DMS114 treated with DMSO at 0.1 percent for 48 hours (cell line): ENCODE data around the gene CLASP2.

Experiments
- DNase-seq: peaks from one replicate; lab custom pipeline; 2025; ENCODE audit not compliant: unreplicated experiment; lab: John Stamatoyannopoulos, UW

CLASP2 gene

DNA sequence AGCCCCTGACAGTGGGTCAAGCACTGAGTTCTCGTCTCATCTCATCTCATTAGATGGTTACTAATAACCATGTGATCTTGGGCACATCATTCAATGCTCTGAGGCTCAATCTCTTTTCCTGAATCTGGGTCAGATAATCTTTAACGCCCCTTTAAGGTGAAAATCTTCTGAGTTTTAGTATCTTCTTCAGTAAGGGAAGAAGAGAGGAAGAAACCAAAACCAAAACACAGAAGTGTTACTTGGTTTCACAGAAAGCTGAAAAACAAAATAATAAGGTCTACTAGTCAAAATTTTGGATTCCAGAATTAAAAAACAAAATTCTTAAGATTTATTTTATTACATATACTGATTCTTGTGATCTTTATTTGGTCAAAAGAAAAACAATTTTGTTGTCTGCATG is 78.2 kb downstream of the CLASP2 start:
- DNase-seq, result no peak

DNA sequence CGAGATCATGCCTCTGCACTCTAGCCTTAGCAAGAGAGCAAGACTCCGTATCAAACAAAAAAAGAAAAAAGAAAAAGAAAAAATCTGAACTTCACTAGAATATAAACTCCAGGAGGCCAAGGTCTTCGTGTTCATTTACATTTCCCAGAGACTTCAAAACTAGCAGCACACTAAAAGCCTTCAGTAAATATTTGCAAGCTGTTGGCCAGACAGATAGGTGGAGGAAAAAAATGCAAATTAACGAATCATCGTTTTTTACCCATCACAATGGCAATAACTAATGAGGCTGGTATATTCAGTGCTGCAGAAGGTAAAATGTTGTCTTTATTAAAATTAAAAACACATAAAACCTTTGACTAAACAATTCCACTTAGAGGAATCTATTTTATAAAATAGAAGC is 80.6 kb downstream of the CLASP2 start:
- no peak for DNase-seq

- peak; percentile 46 for DNase-seq
Observed at GRCh38 chr3:33636125-33636850, 81.8 kb downstream of the CLASP2 start.

GRCh38 chr3:33634262-33634661 is 83.8 kb downstream of the CLASP2 start:
- DNase-seq, result no peak

- DNase-seq, result no peak
Observed at GRCh38 chr3:33629219-33629618, 88.8 kb downstream of the CLASP2 start.

- no peak for DNase-seq
Observed at GRCh38 chr3:33624756-33625155, 93.3 kb downstream of the CLASP2 start.

DNA sequence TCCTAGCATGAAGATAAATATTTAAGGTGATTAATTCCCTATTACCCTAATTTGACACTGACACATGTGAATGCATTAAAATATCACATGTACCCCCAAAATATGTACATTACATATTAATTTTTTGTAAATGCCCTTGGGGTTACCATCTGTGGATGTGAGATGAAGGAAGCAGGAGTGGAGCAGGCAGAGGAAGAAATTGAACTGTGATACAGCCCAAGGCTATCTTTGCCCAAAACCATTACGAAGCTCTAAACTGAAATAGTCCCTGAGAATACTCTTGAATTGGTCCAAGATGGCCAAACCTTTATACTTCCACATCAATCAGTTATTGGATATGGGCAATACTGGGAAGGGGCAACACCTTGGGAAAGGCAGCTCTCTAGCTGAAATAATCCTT is 105.0 kb downstream of the CLASP2 start:
- no peak for DNase-seq

DNA sequence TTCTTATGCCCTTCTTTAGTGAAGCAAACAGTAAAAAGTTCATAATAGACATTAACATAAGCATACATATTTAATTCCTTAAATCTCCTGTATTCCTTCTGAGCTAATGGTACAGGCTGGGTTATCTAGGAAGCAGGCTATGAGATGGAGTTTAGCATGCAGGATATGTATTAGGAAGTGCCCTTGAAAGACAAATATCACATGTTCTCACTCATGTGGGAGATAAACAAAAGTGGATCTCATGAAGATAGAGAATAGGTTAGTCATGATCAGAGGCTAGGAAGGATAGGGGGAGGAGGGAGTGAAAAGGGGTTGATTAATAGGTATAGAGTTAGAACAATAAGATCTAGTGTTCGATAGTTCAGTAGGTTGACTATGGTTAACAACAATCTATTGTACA is 105.4 kb downstream of the CLASP2 start:
- DNase-seq, result no peak

DNA sequence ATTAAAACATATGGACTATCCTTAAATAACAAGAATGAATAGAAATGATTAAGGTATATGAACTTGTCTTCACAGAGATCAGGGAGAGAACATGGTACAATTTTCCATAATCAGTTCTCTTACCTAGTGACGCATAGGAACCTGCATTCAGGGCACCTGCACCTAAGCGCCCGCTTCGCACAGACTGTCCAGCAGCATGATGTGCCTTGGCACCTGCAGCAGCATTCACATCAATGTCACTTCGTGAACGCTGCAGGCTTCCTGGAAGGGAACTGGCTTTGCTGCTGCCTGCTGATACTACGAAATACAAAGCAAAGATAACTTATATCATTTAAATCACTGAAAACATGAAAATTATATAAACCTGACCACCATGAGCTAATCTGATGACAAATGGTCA is 115.2 kb downstream of the CLASP2 start:
- no peak for DNase-seq

- no peak for DNase-seq
Observed at GRCh38 chr3:33597257-33597689, 120.8 kb downstream of the CLASP2 start.

- no peak for DNase-seq
Observed at GRCh38 chr3:33592999-33593398, 125.1 kb downstream of the CLASP2 start.

- no peak for DNase-seq
Observed at GRCh38 chr3:33590541-33590940, 127.5 kb downstream of the CLASP2 start.

GRCh38 chr3:33586402-33586801 is 131.7 kb downstream of the CLASP2 start:
- DNase-seq, result no peak

- no peak for DNase-seq
Observed at GRCh38 chr3:33582234-33582633, 135.8 kb downstream of the CLASP2 start.

DNA sequence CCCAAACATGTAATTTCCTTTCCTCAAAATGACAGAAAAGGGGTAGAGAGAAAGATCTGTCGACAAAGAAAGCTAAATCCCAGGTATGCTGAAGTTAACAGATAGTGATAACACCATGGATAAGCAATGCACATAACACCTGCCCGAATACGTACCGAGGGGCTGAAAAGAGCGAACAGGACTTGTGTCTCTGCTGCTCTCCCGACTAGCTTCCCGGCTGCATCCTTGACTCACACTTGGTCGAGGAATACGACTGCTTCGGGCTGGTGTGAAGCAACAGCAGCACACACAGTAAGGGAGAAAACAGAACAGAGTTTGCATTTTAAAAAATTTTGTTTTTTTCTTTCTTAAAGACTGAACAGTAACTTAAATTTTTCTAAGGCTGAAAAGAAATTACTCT is 136.4 kb downstream of the CLASP2 start:
- DNase-seq, result no peak

GRCh38 chr3:33579840-33580239 is 138.2 kb downstream of the CLASP2 start:
- no peak for DNase-seq

DNA sequence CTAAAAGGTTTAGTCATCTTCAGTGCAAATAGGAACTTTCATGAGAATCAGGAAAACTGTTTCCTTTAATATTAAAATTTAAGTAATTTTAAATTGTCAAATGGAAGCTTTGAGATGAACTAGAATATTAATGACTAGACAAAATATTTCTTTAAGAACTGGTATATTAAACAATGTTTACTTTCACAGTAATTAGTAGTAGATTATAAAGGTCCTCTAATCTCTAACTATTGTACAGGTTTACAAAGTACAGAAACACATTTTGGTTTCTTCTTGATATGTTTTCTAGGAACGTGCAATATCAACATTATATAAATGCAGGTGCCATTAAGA is 138.9 kb downstream of the CLASP2 start:
- no peak for DNase-seq

DNA sequence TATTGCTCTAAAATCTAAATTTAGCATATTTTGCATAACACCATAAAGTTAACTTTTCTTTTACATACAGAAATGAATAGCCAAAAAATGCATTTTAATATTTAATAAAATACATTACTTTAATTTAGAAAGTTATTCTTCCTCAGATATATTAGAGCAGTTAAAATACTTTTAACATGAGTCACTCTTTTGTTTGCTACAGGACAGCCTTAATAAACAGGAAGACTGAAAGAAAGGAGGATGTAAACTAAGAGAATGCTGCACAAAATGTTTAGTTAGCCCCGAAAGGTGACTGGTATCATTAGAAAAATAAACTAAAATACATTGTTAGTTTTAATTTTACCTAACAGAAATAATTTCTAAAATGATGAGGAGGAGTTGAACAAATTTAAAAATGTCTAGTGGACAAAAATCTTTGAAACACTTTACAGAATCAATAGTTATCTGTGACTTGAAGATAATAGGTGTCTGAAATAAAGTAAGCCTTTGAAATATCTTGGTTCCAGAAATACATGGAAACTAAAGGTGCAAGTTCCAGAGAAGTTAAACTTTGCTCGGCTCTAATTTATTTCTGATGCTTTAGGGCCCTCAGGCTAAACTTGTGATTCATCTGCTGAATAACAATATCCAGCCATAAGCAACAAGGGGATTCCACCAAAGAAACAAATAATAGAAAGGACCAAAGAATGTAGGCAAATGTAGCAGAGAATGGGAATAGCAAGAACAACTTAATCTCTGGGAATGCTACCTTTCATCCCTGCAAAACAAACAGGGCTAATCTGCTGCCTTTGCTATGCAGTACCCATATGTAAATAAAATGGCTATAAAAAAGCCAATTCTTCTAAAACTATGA is 139.5 kb downstream of the CLASP2 start:
- no peak for DNase-seq

- no peak for DNase-seq
Observed at GRCh38 chr3:33577588-33577987, 140.5 kb downstream of the CLASP2 start.

GRCh38 chr3:33577173-33577572 is 140.9 kb downstream of the CLASP2 start:
- no peak for DNase-seq

GRCh38 chr3:33575311-33575710 is 142.7 kb downstream of the CLASP2 start:
- DNase-seq, result no peak

- no peak for DNase-seq
Observed at GRCh38 chr3:33557829-33558228, 160.2 kb downstream of the CLASP2 start.

GRCh38 chr3:33557279-33557678 is 160.8 kb downstream of the CLASP2 start:
- DNase-seq, result no peak
